Mesenchymal stem cell (in vitro differentiated cells and primary cell): Measurements from ENCODE around the gene AMZ1.
"Not testable (repeated sequence)": the region's sequence is repeated elsewhere in the genome, so short reads cannot be mapped to it uniquely, and the experiment has no call there.

Source experiments
- DNase-seq: peaks from one replicate; pipeline ENCODE4 v3.0.0-alpha.2; 2013
- H2AFZ ChIP-seq: one replicate; pipeline ENCODE4 v1.6.1; 2013; ENCODE audit warnings: low read depth, mild to moderate bottlenecking, control low read depth, inconsistent platforms, low read length, moderate library complexity
- H2AK5ac ChIP-seq: 2 replicates; pipeline ENCODE4 v1.6.1; 2013; ENCODE audit warnings: low read length, moderate library complexity, mild to moderate bottlenecking, inconsistent platforms; ENCODE audit not compliant: severe bottlenecking
- H2BK120ac ChIP-seq: one replicate; pipeline ENCODE4 v1.6.1; 2013; ENCODE audit warnings: low read depth, mild to moderate bottlenecking, inconsistent platforms, low read length, moderate library complexity
- H2BK12ac ChIP-seq, 2 experiments: one replicate each; pipeline ENCODE4 v1.6.1; 2013; ENCODE audit warnings: inconsistent platforms in 2 of 2, low read length in 2 of 2, mild to moderate bottlenecking in 2 of 2, moderate library complexity in 2 of 2, control low read depth in 1 of 2
- H2BK15ac ChIP-seq: one replicate; pipeline ENCODE4 v1.6.1; 2013; ENCODE audit warnings: mild to moderate bottlenecking, low read depth, inconsistent platforms; ENCODE audit not compliant: poor library complexity, severe bottlenecking
- H2BK5ac ChIP-seq: 2 replicates; pipeline ENCODE4 v1.6.1; 2013; ENCODE audit warnings: low read depth, mild to moderate bottlenecking, low read length, control low read depth, inconsistent platforms; ENCODE audit not compliant: poor library complexity, severe bottlenecking
- H3K14ac ChIP-seq, 2 experiments: one replicate each; pipeline ENCODE4 v1.6.1; 2013; ENCODE audit warnings: inconsistent platforms in 2 of 2, low read length in 2 of 2, control low read depth in 1 of 2, mild to moderate bottlenecking in 1 of 2, moderate library complexity in 1 of 2
- H3K18ac ChIP-seq, 2 experiments: one replicate each; pipeline ENCODE4 v1.6.1; 2013; ENCODE audit warnings: inconsistent platforms in 2 of 2, low read length in 2 of 2, control low read depth in 1 of 2, low read depth in 1 of 2, mild to moderate bottlenecking in 1 of 2
- H3K23ac ChIP-seq, 2 experiments: one replicate each; pipeline ENCODE4 v1.6.1; 2013; ENCODE audit warnings: inconsistent platforms in 2 of 2, low read length in 2 of 2, mild to moderate bottlenecking in 2 of 2, moderate library complexity in 2 of 2, control low read depth in 1 of 2
- H3K27ac ChIP-seq: 2 replicates; pipeline ENCODE4 v1.5.1; 2013; ENCODE audit warnings: mild to moderate bottlenecking, moderate library complexity, low read length, control low read depth, inconsistent platforms; ENCODE audit not compliant: poor library complexity, severe bottlenecking
- H3K27me3 ChIP-seq, 2 experiments: 2 replicates each; pipeline versions ENCODE4 v1.6.1 to v1.7.0; 2013; ENCODE audit warnings: low read length in 2 of 2, mild to moderate bottlenecking in 2 of 2, moderate library complexity in 2 of 2, control low read depth in 1 of 2, inconsistent platforms in 1 of 2; ENCODE audit not compliant: control insufficient read depth in 1 of 2, insufficient read depth in 1 of 2
- H3K36me3 ChIP-seq, 2 experiments: 2 replicates each; pipeline versions ENCODE4 v1.6.1 to v1.7.0; 2013; ENCODE audit warnings: low read length in 2 of 2, control low read depth in 1 of 2, inconsistent platforms in 1 of 2, low read depth in 1 of 2, mild to moderate bottlenecking in 1 of 2; ENCODE audit not compliant: insufficient read depth in 2 of 2, control insufficient read depth in 1 of 2
- H3K4ac ChIP-seq, 2 experiments: one replicate each; pipeline ENCODE4 v1.6.1; 2013; ENCODE audit warnings: inconsistent platforms in 2 of 2, low read length in 2 of 2, mild to moderate bottlenecking in 2 of 2, moderate library complexity in 2 of 2, control low read depth in 1 of 2, low read depth in 1 of 2
- H3K4me1 ChIP-seq: 2 replicates; pipeline ENCODE4 v1.6.1; 2013; ENCODE audit warnings: low read depth, low read length, control low read depth; ENCODE audit not compliant: control insufficient read depth, insufficient read depth
- H3K4me2 ChIP-seq: 2 replicates; pipeline ENCODE4 v1.6.1; 2013; ENCODE audit warnings: low read length, mild to moderate bottlenecking, inconsistent platforms; ENCODE audit not compliant: poor library complexity, severe bottlenecking
- H3K4me3 ChIP-seq, 2 experiments: 2 replicates each; pipeline versions ENCODE4 v1.5.1 to v1.7.0; 2013; ENCODE audit warnings: low read length in 2 of 2, mild to moderate bottlenecking in 2 of 2, control low read depth in 1 of 2, low read depth in 1 of 2; ENCODE audit not compliant: insufficient read depth in 1 of 2
- H3K79me1 ChIP-seq: replicated peaks from 2 replicates; pipeline ENCODE4 v1.6.1; 2013; ENCODE audit warnings: mild to moderate bottlenecking, control low read depth, low read length, inconsistent platforms; ENCODE audit not compliant: poor library complexity, severe bottlenecking
- H3K9ac ChIP-seq: 2 replicates; pipeline ENCODE4 v1.7.0; 2013; ENCODE audit warnings: mild to moderate bottlenecking, low read length, moderate library complexity
- H3K9me3 ChIP-seq: 2 replicates; pipeline ENCODE4 v1.7.0; 2013; ENCODE audit warnings: mild to moderate bottlenecking, low read length; ENCODE audit not compliant: control insufficient read depth
- H4K8ac ChIP-seq: one replicate; pipeline ENCODE4 v1.6.1; 2013; ENCODE audit warnings: inconsistent platforms, mild to moderate bottlenecking, low read length, moderate library complexity
- H4K91ac ChIP-seq: one replicate; pipeline ENCODE4 v1.6.1; 2013; ENCODE audit warnings: mild to moderate bottlenecking, low read length, inconsistent platforms
- WGBS: methylation state at CpG from one replicate; pipeline ENCODE4 v1.1.7; 2013; ENCODE audit warnings: mixed read lengths; 5-methylcytosine and 5-hydroxymethylcytosine counted together

AMZ1 gene

GRCh38 chr7:2725178-2726105 is 37.4 kb downstream of the AMZ1 start:
- no peak overlapping the region for H2BK120ac ChIP-seq
- H2AK5ac ChIP-seq, result no peak overlapping the region
- H2AFZ ChIP-seq, result no peak overlapping the region
- no peak overlapping the region for H3K18ac ChIP-seq
- no peak overlapping the region for H3K14ac ChIP-seq
- H3K4me2 ChIP-seq, result no peak overlapping the region
- DNase-seq, result no peak
- peaks cover 46% of the 10 kb centered on the region for H3K79me1 ChIP-seq
- no peak overlapping the region for H3K4me3 ChIP-seq
- H3K9me3 ChIP-seq, result no peaks in the 10 kb centered on the region
- H2BK15ac ChIP-seq, result no peak overlapping the region
- peaks cover 67 to 73% of the 10 kb centered on the region in 2 experiments for H3K36me3 ChIP-seq
- peak overlapping the region; percentile 32 for H4K8ac ChIP-seq
- H3K27me3 ChIP-seq, result no peaks in the 10 kb centered on the region
- no peak overlapping the region for H3K27ac ChIP-seq
- no peak overlapping the region for H3K23ac ChIP-seq
- H3K4ac ChIP-seq, result no peak overlapping the region
- H2BK12ac ChIP-seq, result peak overlapping the region in 1 of 2 experiments; percentile 14
- 97% methylated on average over 34 of the region's 34 CpGs for WGBS
- no peak overlapping the region for H3K9ac ChIP-seq
- peaks cover 4% of the 10 kb centered on the region for H3K4me1 ChIP-seq
- no peak overlapping the region for H2BK5ac ChIP-seq
- H4K91ac ChIP-seq, result no peak overlapping the region

DNA sequence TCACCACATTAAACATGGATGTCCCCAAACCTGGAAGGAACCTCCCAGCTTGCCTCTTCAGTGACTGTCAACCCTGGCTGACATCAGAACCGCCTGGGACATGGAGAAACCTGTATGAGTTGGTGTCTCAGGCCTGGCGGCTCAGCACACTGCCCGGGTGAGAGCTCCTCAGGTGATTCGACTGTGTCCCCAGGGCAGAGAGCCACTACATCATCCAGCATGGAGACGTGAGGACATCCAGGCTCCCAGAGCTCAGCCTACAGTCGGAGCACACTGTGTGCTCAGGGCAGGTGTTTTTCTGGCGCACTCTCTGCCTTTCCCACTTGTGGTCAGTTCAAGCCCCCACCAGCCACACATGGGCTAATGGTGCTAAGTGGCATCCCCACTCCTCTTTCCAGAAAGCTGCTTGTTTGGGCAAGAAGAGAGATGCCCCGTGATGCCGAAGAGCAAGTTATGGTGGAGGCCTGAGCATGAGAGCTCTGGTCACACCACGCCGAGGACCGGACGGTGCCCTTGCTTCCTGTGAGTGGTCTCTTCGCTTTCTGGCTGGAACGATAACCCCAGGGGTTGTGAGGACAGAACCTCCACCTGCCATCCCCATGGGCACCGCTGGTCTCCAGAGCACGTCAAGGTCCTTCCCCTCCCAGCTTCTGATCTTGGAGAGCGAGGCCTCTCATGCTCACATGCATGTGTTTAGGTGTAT is 38.5 kb downstream of the AMZ1 start:
- Histone ChIP-seq H3K27me3 (no peaks in the 10 kb centered on the region), H3K27ac (no peak overlapping the region), H3K4me3 (no peak overlapping the region), H3K79me1 (peaks cover 49% of the 10 kb centered on the region), H3K18ac (no peak overlapping the region), H3K14ac (no peak overlapping the region), H3K9ac (no peak overlapping the region), H3K4me2 (no peak overlapping the region), H3K23ac (no peak overlapping the region), H2AFZ (no peak overlapping the region), H2BK15ac (no peak overlapping the region), H2BK5ac (no peak overlapping the region), H3K4me1 (no peaks in the 10 kb centered on the region), H3K36me3 (peaks cover 69 to 75% of the 10 kb centered on the region in 2 experiments), H4K8ac (no peak overlapping the region), H2BK12ac (no peak overlapping the region), H2AK5ac (no peak overlapping the region), H3K9me3 (no peaks in the 10 kb centered on the region), H4K91ac (no peak overlapping the region), H3K4ac (no peak overlapping the region), H2BK120ac (no peak overlapping the region)
- WGBS, result 94% methylated on average over 15 of the region's 18 CpGs
- no peak for DNase-seq

DNA sequence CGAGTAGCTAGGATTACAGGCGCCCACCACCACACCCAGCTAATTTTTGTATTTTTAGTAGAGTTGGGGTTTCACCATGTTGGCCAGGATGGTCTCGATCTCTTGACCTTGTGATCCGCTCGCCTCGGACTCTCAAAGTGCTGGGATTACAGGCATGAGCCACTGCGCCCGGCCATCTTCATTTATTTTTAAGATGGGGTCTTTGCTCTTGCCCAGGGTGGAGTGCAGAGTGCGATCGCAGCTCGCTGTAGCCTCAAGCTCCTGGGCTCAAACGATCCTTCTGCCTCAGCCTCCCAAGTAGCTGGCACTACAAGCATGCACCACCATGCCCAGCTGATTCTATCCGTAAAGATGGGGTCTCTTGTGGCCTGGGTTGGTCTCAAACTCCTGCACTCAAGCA is 39.2 kb downstream of the AMZ1 start:
- not testable (repeated sequence) for H3K18ac ChIP-seq, H2BK15ac ChIP-seq, H2AK5ac ChIP-seq, H3K27ac ChIP-seq, H2BK12ac ChIP-seq, H3K4me3 ChIP-seq, H3K4me1 ChIP-seq, DNase-seq, H2BK5ac ChIP-seq, H3K4me2 ChIP-seq, H3K23ac ChIP-seq, H3K14ac ChIP-seq, H3K9me3 ChIP-seq, H4K8ac ChIP-seq, H3K4ac ChIP-seq, H2AFZ ChIP-seq, H4K91ac ChIP-seq, H2BK120ac ChIP-seq, H3K27me3 ChIP-seq, H3K9ac ChIP-seq
- Histone ChIP-seq H3K79me1 (peaks cover 48% of the 10 kb centered on the region), H3K36me3 (peaks cover 66 to 71% of the 10 kb centered on the region in 2 experiments)
- WGBS, result 89% methylated on average over 13 of the region's 13 CpGs

GRCh38 chr7:2728316-2729030 is 40.5 kb downstream of the AMZ1 start:
- no peak overlapping the region for H3K23ac ChIP-seq
- H4K8ac ChIP-seq, result no peak overlapping the region
- H4K91ac ChIP-seq, result no peak overlapping the region
- H2AFZ ChIP-seq, result no peak overlapping the region
- no peak overlapping the region for H2BK12ac ChIP-seq
- H3K4ac ChIP-seq, result no peak overlapping the region
- H3K4me3 ChIP-seq, result no peak overlapping the region
- H2AK5ac ChIP-seq, result no peak overlapping the region
- no peaks in the 10 kb centered on the region for H3K27me3 ChIP-seq
- peaks cover 3% of the 10 kb centered on the region for H3K4me1 ChIP-seq
- no peak for DNase-seq
- peaks cover 55 to 70% of the 10 kb centered on the region in 2 experiments for H3K36me3 ChIP-seq
- no peak overlapping the region for H3K27ac ChIP-seq
- H2BK15ac ChIP-seq, result no peak overlapping the region
- no peak overlapping the region for H3K18ac ChIP-seq
- no peak overlapping the region for H3K9ac ChIP-seq
- no peak overlapping the region for H3K4me2 ChIP-seq
- peaks cover 53% of the 10 kb centered on the region for H3K79me1 ChIP-seq
- H3K14ac ChIP-seq, result no peak overlapping the region
- H3K9me3 ChIP-seq, result no peaks in the 10 kb centered on the region
- H2BK120ac ChIP-seq, result no peak overlapping the region
- no peak overlapping the region for H2BK5ac ChIP-seq
- 81% methylated on average over 13 of the region's 15 CpGs for WGBS
